ENCODE measurements around the gene HAUS3.
"Not testable (repeated sequence)": the region's sequence is repeated elsewhere in the genome, so short reads cannot be mapped to it uniquely, and the experiment has no call there.

HAUS3 gene

DNA sequence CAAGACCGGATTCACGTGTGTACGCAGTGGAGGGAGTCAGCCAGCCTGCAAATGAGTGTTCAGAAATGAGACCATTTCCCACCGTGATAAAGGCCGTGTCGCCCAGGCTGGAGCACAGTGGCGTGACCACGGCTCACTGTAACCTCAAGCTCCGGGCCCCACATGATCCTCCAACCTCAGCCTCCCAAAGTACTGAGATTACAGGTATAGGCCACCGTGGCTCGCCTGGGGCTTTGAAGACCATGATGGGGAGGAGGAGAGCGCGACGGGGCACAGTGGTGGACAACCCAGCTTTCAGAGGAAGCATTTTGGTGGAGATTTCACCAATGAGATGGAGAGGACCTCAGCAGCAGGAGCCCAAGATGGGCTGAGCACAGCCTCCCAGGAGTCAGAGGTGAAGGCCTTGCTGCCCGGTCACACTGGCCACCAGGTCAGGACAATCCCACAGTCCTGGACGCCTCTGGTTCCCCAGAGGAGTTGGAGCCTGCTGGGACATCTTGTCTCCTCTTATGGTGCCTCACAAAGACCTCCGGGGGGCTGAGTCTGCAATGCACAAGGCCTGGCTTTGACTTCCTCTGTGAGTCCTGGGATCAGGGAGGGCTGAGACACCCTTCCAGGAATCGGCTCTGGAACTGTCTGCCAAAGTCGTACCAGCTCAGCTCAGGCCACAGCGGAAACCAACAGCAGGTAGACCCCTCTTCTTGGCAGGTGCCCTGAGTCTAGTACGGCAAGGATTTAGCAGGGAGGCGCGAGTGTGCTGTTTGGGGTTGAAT lies 42.4 kb upstream of the HAUS3 start:
- Histone ChIP-seq H3K36me3 (ENCODE audit: insufficient read depth, low read length) (no peaks in the 10 kb centered on the region), H3K4me2 (ENCODE audit: low read length) (no peak overlapping the region), H3K4me3 (ENCODE audit: low read length) (no peak overlapping the region), H3K9ac (ENCODE audit: low read depth, low read length) (no peak overlapping the region), H3K4me1 (ENCODE audit: control insufficient read depth, insufficient read depth, low read length) (peaks cover 11% of the 10 kb centered on the region), H3K9me3 (replicated peaks; ENCODE audit: low read length) (no peaks in the 10 kb centered on the region), H3K27me3 (ENCODE audit: control insufficient read depth, insufficient read depth, low read length) (no peaks in the 10 kb centered on the region)

DNA sequence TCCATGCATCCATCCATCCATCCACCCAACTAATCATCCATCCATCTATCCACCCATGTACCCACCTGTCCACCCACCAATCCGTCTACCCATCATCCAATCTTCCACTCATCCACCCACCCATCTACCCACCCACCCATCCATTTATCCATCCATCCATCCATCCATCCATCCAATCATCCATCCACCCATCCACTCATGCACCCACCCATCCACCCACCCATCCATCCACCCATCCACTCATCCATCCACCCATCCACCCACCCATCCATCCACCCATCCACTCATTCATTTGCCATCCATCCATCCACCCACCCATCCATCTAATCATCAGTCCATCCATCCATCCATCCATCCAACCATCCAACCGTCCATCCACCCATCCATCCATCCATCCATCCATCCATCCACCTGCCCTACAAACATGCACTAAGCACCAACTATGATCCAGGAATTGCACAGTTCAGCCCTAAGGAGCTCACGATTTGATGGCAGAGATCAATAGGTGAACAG lies 41.3 kb upstream of the HAUS3 start:
- Histone ChIP-seq H3K27me3 (ENCODE audit: control insufficient read depth, insufficient read depth, low read length) (no peaks in the 10 kb centered on the region), H3K9me3 (replicated peaks; ENCODE audit: low read length) (no peaks in the 10 kb centered on the region), H3K36me3 (ENCODE audit: insufficient read depth, low read length) (no peaks in the 10 kb centered on the region), H3K4me1 (ENCODE audit: control insufficient read depth, insufficient read depth, low read length) (peaks cover 11% of the 10 kb centered on the region), H3K4me2 (ENCODE audit: low read length) (no peak overlapping the region), H3K9ac (ENCODE audit: low read depth, low read length) (no peak overlapping the region), H3K4me3 (ENCODE audit: low read length) (no peak overlapping the region)

DNA sequence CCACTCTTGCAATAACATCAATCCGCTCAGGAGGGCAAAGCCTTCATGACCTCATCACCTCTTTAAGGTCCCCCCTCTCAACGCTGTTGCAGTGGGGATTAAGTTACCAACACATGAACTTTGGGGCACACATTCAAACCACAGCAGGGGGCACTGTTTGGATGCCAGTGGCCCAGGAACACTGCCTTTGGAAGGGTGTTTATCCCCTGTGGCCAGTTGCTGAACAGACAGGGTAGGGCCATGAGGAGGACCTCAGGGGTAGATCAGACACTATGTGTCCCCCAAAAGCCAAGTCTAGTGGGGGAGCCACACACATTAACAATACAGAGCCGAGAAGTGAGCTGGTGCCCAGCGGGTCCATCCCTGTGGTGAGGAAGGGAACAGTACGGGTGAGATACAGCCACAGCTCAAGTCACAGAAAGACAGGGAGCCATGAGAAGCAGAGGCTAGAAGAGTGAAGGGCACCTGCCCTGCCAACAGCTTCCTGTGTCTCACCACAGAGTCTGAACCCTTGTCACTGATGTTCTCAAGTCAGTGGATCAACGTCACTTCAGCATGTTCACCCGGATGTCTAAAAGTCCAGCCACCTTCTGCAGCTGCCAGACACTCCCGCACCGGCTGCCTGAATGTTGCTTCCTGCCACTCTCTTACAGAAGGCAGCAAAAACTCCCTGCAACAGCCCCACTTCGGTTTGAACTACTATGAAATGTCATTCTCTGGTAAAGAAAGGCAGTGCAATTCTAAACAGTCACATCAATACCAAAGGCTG lies 39.8 kb upstream of the HAUS3 start:
- H3K4me1 ChIP-seq (ENCODE audit: control insufficient read depth, insufficient read depth, low read length): peaks cover 11% of the 10 kb centered on the region
- no peak overlapping the region for H3K9ac ChIP-seq (ENCODE audit: low read depth, low read length)
- no peak overlapping the region for H3K4me2 ChIP-seq (ENCODE audit: low read length)
- no peaks in the 10 kb centered on the region for H3K9me3 ChIP-seq (replicated peaks; ENCODE audit: low read length)
- no peaks in the 10 kb centered on the region for H3K36me3 ChIP-seq (ENCODE audit: insufficient read depth, low read length)
- no peaks in the 10 kb centered on the region for H3K27me3 ChIP-seq (ENCODE audit: control insufficient read depth, insufficient read depth, low read length)
- H3K4me3 ChIP-seq (ENCODE audit: low read length): no peak overlapping the region

DNA sequence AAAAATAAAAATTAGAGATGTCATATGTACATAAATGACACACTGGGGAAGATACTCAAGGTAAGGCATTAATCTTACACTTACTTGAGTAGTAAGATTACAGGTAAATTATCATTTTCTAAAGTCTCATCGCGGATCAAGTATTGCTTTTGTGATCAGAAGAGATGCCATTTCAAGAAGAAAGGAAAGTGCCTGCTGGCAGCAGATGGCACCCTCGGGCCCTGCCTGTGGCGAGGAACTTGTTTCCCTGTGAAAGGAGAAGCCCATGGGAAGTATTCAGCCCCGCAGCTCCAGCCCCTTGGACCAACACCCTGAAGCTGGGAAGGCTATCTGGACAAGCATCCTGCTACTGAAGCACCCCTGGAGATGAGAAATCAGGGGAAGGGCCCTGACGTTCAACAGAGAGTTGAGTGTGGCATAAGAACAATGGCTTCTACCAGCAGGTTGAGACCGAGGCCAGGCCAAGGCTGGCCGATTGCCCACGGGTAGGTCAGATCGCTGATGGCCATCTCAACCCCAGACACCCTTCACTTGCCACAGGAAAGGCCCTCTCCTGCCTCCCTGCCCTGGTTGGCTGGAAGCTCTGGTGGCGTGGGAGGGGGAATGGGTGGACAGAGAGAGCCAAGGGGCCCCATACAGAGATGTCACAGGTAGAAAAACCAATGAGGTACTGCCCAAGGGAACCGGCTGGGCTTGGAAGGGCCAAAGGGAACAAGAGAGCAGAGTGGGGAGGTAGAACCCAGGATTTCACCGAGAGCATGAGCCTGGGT lies 38.8 kb upstream of the HAUS3 start:
- Histone ChIP-seq H3K27me3 (ENCODE audit: control insufficient read depth, insufficient read depth, low read length) (no peaks in the 10 kb centered on the region), H3K4me2 (ENCODE audit: low read length) (no peak overlapping the region), H3K4me1 (ENCODE audit: control insufficient read depth, insufficient read depth, low read length) (peaks cover 8% of the 10 kb centered on the region), H3K4me3 (ENCODE audit: low read length) (no peak overlapping the region), H3K9me3 (replicated peaks; ENCODE audit: low read length) (no peaks in the 10 kb centered on the region), H3K36me3 (ENCODE audit: insufficient read depth, low read length) (no peaks in the 10 kb centered on the region), H3K9ac (ENCODE audit: low read depth, low read length) (no peak overlapping the region)

DNA sequence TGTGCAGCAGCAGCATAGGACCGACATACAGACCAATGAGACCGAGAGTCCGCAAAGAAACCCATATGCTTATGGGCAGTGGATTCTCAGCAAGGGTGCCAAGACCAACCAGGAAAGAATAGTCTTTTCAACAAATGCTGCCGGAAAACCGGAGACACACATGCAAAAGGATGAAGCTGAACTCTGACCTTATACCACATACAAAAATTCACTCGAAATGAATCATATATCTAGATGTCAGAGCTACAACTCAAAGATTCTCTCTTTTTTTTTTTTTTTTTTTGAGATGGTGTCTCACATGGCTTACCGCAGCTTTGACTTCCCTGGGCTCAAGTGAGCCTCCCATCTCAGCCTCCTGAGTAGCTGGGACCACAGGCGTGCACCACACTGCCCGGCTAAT lies 36.0 kb upstream of the HAUS3 start:
- Histone ChIP-seq H3K36me3 (ENCODE audit: insufficient read depth, low read length) (no peaks in the 10 kb centered on the region), H3K9me3 (replicated peaks; ENCODE audit: low read length) (no peaks in the 10 kb centered on the region), H3K4me1 (ENCODE audit: control insufficient read depth, insufficient read depth, low read length) (no peaks in the 10 kb centered on the region), H3K27me3 (ENCODE audit: control insufficient read depth, insufficient read depth, low read length) (no peaks in the 10 kb centered on the region), H3K4me3 (ENCODE audit: low read length) (no peak overlapping the region), H3K9ac (ENCODE audit: low read depth, low read length) (no peak overlapping the region), H3K4me2 (ENCODE audit: low read length) (no peak overlapping the region)

DNA sequence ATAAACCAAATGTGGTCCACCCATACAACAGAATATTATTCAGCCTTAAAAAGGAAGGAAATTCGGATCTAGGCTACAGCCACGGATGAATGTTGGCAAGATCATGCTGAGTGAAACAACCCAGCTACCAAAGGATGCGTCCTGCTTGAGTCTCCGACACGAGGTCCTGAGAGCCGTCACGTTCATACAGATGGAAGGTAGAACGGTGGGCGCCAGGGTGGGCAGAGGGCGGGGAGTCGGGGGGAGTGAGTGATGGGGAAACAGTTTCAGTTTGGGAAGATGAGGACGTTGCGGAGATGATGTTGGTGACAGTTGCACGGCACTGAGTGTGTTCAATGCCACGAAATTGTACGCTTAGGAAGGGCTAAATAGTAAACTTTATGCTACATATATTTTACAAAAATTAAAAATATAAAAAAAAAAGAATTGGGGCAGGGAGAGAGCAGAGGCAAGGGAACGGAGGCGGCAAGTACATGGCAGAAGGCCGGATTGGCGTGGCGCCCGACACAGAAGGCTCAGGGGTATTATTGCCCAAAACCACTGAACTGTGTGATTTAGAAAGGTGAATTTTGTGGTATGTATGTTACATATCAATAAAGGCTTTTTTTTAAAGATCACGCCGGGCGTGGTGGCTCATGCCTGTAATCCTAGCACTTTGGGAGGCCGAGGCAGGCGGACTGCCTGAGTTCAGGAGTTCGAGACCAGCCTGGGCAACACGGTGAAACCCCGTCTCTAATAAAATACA lies 34.8 kb upstream of the HAUS3 start:
- Histone ChIP-seq H3K36me3 (ENCODE audit: insufficient read depth, low read length) (no peaks in the 10 kb centered on the region), H3K4me1 (ENCODE audit: control insufficient read depth, insufficient read depth, low read length) (no peaks in the 10 kb centered on the region), H3K9me3 (replicated peaks; ENCODE audit: low read length) (no peaks in the 10 kb centered on the region), H3K9ac (ENCODE audit: low read depth, low read length) (no peak overlapping the region), H3K27me3 (ENCODE audit: control insufficient read depth, insufficient read depth, low read length) (no peaks in the 10 kb centered on the region), H3K4me2 (ENCODE audit: low read length) (no peak overlapping the region), H3K4me3 (ENCODE audit: low read length) (no peak overlapping the region)

DNA sequence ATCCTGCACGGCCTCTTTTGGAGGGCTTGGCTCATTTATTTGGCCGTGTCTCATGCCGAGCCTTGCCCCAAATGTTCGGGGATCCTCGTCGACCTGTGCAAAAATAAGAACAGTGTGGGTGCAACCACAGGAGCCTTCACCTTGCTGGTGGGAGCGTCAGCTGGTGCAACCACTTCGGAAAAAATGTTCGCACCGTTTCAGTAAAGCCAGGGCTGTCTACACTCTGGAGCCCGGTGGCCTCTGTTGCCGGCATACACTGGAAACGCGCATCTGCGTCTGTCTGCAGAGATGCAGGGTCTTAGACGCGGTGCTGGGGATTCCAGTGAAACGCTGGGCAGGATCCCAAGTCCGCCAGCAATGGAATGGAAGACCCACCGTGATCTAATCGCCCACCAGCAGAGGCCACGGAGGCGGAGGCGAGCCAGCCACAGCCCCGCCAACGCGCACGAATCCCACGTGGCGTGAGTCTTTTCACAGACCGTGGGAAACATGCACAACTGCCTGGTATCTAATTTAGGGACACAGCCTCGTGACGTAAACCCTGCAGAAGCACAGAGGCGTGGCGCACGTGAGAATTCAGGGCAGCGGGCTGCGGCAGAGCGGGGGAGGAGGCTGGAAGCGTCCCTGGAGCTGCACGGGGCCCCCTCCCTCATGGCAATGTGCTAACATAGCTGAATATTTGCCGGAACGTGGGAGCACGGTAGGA lies 33.8 kb upstream of the HAUS3 start:
- Histone ChIP-seq H3K9me3 (replicated peaks; ENCODE audit: low read length) (no peaks in the 10 kb centered on the region), H3K4me2 (ENCODE audit: low read length) (no peak overlapping the region)

DNA sequence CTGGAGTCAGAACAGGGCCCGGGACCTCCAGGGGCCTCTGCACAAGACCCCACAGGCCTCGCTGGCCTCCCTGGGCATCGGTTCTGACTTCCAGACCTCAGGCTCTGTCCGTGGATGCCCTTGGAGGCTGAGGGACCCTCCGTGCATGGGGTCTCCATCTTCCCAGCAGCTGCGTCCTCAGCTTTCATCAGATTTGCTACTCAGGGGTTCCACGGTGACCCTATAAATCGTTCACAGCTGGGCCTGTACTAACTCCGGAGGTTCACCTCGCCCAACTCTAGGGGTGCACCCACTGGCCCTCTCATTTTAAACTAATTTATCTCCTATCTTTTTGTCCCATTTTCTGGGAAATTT lies 33.1 kb upstream of the HAUS3 start:
- not testable (repeated sequence) for H3K9ac ChIP-seq (ENCODE audit: low read depth, low read length); H3K27me3 ChIP-seq (ENCODE audit: control insufficient read depth, insufficient read depth, low read length); H3K4me2 ChIP-seq (ENCODE audit: low read length); H3K4me3 ChIP-seq (ENCODE audit: low read length); H3K9me3 ChIP-seq (replicated peaks; ENCODE audit: low read length); H3K4me1 ChIP-seq (ENCODE audit: control insufficient read depth, insufficient read depth, low read length); H3K36me3 ChIP-seq (ENCODE audit: insufficient read depth, low read length)

More for the DNA sequence above, 33.8 kb upstream of the HAUS3 start:
- Histone ChIP-seq H3K36me3 (ENCODE audit: insufficient read depth, low read length) (no peaks in the 10 kb centered on the region), H3K9ac (ENCODE audit: low read depth, low read length) (no peak overlapping the region), H3K4me3 (ENCODE audit: low read length) (no peak overlapping the region), H3K27me3 (ENCODE audit: control insufficient read depth, insufficient read depth, low read length) (no peaks in the 10 kb centered on the region), H3K4me1 (ENCODE audit: control insufficient read depth, insufficient read depth, low read length) (no peaks in the 10 kb centered on the region)

DNA sequence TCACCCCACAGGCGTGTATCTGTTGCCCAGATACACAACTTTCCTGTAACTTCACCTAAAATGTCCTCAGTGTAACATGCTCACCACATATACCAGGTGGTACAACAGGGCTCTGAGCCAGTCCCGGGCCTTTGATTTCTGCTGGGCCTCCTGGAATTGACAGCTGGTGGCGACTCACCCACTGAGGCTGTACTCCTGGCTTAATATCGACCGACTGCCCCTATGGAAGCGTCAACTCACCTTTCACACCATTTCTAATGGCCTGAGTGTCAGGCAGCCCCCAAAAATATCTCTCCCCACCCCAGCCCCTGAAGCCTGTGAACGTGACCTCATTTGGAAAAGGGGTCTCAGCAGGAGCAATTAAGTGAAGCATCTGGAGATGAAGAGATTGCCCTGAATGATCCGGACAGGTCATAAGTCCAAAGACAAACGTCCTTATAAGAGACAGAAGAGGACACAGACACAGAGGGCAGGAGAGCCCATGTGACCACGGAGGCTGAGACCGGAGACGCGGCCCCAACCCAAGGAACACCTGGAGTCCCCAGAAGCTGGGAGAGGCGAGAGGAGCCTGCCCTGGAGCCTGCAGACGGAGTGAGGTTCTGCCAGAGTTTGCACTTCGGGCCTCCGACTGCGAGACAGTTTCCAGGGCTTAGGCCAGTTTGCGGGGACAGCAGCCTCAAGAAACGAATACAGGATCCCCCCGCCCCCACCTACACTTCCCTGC lies 32.6 kb upstream of the HAUS3 start:
- Histone ChIP-seq H3K9ac (ENCODE audit: low read depth, low read length) (no peak overlapping the region), H3K36me3 (ENCODE audit: insufficient read depth, low read length) (no peaks in the 10 kb centered on the region), H3K4me1 (ENCODE audit: control insufficient read depth, insufficient read depth, low read length) (no peaks in the 10 kb centered on the region), H3K27me3 (ENCODE audit: control insufficient read depth, insufficient read depth, low read length) (no peaks in the 10 kb centered on the region), H3K4me3 (ENCODE audit: low read length) (no peak overlapping the region), H3K9me3 (replicated peaks; ENCODE audit: low read length) (no peaks in the 10 kb centered on the region), H3K4me2 (ENCODE audit: low read length) (no peak overlapping the region)

DNA sequence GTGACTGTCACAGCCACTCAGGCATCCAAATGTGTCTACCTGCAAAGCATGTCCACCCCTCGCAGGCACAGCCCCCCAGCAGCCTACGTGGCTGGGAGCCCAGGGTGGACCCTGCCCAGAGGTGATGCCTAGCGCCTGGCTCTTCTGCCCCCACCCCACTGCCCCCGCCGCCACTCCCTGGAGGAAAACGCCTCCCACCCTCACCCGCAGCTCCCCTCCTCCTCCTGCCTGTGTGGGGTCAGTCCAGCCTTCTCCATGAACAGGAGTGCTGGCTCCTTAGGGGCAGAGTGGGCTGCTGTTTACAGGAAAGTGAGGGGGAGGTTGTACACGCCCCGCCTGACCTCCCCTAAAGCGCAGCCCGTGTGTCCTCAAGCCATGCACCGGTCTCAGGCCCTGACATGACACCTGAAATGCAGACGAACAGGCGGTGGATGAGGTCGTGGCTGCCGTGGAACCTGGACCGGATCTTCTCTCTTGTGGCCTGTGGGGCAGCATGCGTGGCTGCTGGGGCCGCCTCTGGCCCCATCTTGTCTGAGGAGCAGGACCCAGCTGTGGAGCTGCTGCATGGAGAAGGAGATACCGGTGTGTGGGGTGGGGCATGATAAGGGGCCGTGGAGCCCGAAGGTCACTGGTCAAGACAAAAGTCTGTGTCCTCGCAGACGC lies 31.9 kb upstream of the HAUS3 start:
- H3K9ac ChIP-seq (ENCODE audit: low read depth, low read length): no peak overlapping the region
- no peaks in the 10 kb centered on the region for H3K4me1 ChIP-seq (ENCODE audit: control insufficient read depth, insufficient read depth, low read length)
- H3K36me3 ChIP-seq (ENCODE audit: insufficient read depth, low read length): no peaks in the 10 kb centered on the region
- no peaks in the 10 kb centered on the region for H3K27me3 ChIP-seq (ENCODE audit: control insufficient read depth, insufficient read depth, low read length)
- no peaks in the 10 kb centered on the region for H3K9me3 ChIP-seq (replicated peaks; ENCODE audit: low read length)
- no peak overlapping the region for H3K4me2 ChIP-seq (ENCODE audit: low read length)
- no peak overlapping the region for H3K4me3 ChIP-seq (ENCODE audit: low read length)

Measured in skeletal muscle satellite cell (primary cell).